A673 (cell line): ENCODE measurements around the gene ARL3.

Source experiments
- CTCF ChIP-seq: fragments of 300-800, 200-600 bp; sonication (generic); conservative IDR thresholded peaks from 2 replicates; pipeline ENCODE4 v1.5.1; 2017; ENCODE audit warnings: low read depth, mild to moderate bottlenecking, antibody characterized with exemption, low read length, moderate library complexity, mixed read lengths
- EZH2 ChIP-seq: fragments of 200-600 bp; sonication (generic); IDR thresholded peaks from 2 replicates; pipeline ENCODE4 v1.6.1; 2017; ENCODE audit warnings: borderline replicate concordance, low read depth, mild to moderate bottlenecking, mixed read lengths, antibody characterized with exemption, low read length; ENCODE audit not compliant: poor library complexity, severe bottlenecking

- no peak for TF ChIP-seq CTCF
- no peak for TF ChIP-seq EZH2
These were observed 9.8 kb upstream of the ARL3 start for GRCh38 chr10:102723989-102724388.
